A549 (cell line): ENCODE measurements around the gene HS6ST2.

Experiments
- ATOH8 ChIP-seq: fragments of 250-450 bp; sonication (Bioruptor Pico); IDR thresholded peaks from 2 replicates; pipeline ENCODE4 v1.5.0; 2020; ENCODE audit warnings: low read depth, mild to moderate bottlenecking, moderate library complexity
- CHD2 ChIP-seq: fragments of 150-350 bp; IDR thresholded peaks from 2 replicates; pipeline ENCODE4 v1.6.1; 2014; ENCODE audit warnings: low read length; ENCODE audit not compliant: partially characterized antibody
- CTCF ChIP-seq: fragments of >200 bp; sonication (Bioruptor Twin); formaldehyde crosslinking; IDR thresholded peaks from 3 replicates; pipeline ENCODE4 v1.5.1; 2016
- EP300 ChIP-seq, 2 experiments: fragments of >200 bp; sonication (Bioruptor Twin); formaldehyde crosslinking; IDR thresholded peaks; 2 replicates in 1 of 2; 3 replicates in 1 of 2; pipeline ENCODE4 v1.6.1; 2016 to 2017
- JUN ChIP-seq, 2 experiments: fragments of >200 bp; sonication (Bioruptor Twin); formaldehyde crosslinking; IDR thresholded peaks; 2 replicates in 1 of 2; 3 replicates in 1 of 2; pipeline ENCODE4 v1.6.1; 2016 to 2017
- MAFK ChIP-seq: fragments of 450-650 bp; IDR thresholded peaks from 2 replicates; pipeline ENCODE4 v1.6.1; 2014; ENCODE audit not compliant: partially characterized antibody
- NFE2L2 ChIP-seq: fragments of 150-350 bp; conservative IDR thresholded peaks from 2 replicates; pipeline ENCODE4 v1.6.1; 2014; ENCODE audit warnings: low read length
- PBX3 ChIP-seq: IDR thresholded peaks from 2 replicates; pipeline ENCODE4 v1.6.1; 2012
- RCOR1 ChIP-seq: fragments of 150-350 bp; IDR thresholded peaks from 2 replicates; pipeline ENCODE4 v1.6.1; 2014; ENCODE audit warnings: antibody characterized with exemption, low read length, low read depth
- REST ChIP-seq: fragments of 200-600 bp; sonication (generic); IDR thresholded peaks from 2 replicates; pipeline ENCODE4 v1.6.1; 2016; ENCODE audit warnings: antibody characterized with exemption, mild to moderate bottlenecking, moderate library complexity
- RFX5 ChIP-seq: fragments of 450-650 bp; IDR thresholded peaks from 2 replicates; pipeline ENCODE4 v1.7.1; 2014; ENCODE audit warnings: antibody characterized with exemption, mild to moderate bottlenecking, moderate library complexity
- TP53 ChIP-seq: fragments of 250-450 bp; sonication (Bioruptor Pico); IDR thresholded peaks from 2 replicates; pipeline ENCODE4 v1.5.0; 2021; ENCODE audit warnings: mild to moderate bottlenecking, moderate library complexity
- TF ChIP-seq, protein P1 (sequence below): fragments of 250-450 bp; sonication (Bioruptor Pico); IDR thresholded peaks from 2 replicates; pipeline ENCODE4 v1.5.0; 2021; ENCODE audit warnings: mild to moderate bottlenecking, moderate library complexity, borderline replicate concordance

DNA sequence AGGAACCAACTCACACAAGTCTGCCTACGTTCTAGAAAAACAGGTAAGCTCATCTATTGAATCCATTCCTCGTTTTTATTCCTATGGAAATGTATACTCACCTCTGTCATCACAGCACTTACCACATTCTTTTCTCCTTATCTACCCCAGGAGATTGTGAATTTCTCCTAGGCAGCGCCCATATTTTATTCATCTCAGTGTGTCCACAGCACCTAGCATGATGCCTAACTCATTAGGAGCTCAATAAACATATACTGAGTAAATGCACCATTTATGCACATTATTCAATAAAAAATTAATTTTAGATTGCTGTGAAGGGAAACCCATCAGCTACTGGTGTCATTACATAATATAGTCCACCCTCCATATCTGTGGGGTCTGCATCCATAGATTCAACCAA lies 363.4 kb downstream of the HS6ST2 start:
- TF ChIP-seq CTCF (no peak), RFX5 (no peak), RCOR1 (no peak), JUN (IDR thresholded peaks at IDR 0.05) (no peak), TP53 (no peak), ATOH8 (CRISPR knock-in tag) (no peak), CHD2 (no peak), EP300 (IDR thresholded peaks at IDR 0.05) (no peak), PBX3 (no peak), NFE2L2 (no peak), REST (no peak), MAFK (no peak)
- TF ChIP-seq, protein P1, sequence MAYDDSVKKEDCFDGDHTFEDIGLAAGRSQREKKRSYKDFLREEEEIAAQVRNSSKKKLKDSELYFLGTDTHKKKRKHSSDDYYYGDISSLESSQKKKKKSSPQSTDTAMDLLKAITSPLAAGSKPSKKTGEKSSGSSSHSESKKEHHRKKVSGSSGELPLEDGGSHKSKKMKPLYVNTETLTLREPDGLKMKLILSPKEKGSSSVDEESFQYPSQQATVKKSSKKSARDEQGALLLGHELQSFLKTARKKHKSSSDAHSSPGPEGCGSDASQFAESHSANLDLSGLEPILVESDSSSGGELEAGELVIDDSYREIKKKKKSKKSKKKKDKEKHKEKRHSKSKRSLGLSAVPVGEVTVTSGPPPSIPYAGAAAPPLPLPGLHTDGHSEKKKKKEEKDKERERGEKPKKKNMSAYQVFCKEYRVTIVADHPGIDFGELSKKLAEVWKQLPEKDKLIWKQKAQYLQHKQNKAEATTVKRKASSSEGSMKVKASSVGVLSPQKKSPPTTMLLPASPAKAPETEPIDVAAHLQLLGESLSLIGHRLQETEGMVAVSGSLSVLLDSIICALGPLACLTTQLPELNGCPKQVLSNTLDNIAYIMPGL (CRISPR knock-in tag) = no peak
